ENCODE data around the gene PSMB5. TPM values are rescaled to one million over a fixed set of nuclear protein-coding genes. Genes with fewer than 3 reads are reported as not detected.

Gene PSMB5
- total RNA-seq, 1 donor from 2014 or later, result 118 TPM

DNA sequence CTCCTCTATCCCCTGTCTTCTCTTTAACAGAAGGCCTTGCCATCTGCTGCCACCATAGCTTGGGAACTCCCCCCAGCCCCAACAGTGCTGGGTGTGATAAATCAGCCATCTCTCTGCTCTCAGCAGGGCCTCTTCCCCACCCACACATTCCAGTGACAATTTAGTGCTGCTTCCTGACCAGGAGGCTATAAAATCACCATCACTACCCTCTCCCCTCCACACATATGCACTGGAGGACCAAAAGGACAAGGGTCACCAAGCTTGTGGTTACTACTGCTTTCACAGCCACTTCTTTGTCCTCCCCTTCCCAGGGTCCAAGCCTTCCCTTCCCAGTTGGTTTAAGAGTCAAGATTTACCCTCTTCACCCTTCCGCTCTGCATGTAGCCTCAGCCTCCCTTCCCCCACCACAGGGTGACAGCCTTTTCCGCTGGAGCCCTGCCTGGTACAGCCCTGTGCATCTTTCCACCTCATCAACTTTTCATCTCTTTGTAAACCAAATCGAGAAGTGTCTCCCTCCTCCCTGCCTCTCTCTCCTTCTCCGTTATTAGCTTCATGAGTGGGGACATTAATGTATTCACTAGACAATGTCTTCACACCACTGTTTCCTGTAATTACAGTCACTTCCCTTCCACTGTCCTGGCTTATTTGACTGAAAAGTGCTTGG lies 9.4 kb downstream of the PSMB5 start:
- H3K36me3 ChIP-seq, result peaks cover 45% of the 10 kb centered on the region
- TF ChIP-seq CTCF (IDR thresholded peaks at IDR 0.05; ENCODE audit: borderline replicate concordance), result no peak

DNA sequence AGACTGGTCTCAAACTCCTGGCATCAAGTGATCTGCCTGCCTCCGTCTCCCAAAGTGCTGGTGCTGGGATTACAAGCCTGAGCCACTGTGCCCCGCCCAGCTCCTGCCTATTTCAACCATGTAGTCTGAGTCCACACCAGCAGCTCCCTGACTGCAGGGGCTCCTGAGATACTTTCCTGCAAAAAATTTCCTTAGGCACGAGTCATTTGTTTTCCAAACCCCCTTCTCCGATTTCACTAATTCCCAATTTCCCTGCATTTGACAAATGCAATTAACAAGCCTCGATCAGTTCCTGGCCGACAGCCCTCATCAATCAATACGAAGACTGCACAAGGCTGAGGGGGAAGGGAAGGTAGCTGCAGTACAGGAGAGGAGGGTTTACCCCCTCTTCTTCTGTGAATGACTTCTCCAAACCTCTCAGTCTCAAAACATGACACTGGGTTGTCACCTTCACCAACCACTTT lies 10.1 kb downstream of the PSMB5 start:
- TF ChIP-seq CTCF (IDR thresholded peaks at IDR 0.05; ENCODE audit: borderline replicate concordance), result no peak

More for the DNA sequence above, 9.4 kb downstream of the PSMB5 start:
- Histone ChIP-seq H3K4me1 (peaks cover 31% of the 10 kb centered on the region), H3K27me3 (ENCODE audit: low read depth) (no peaks in the 10 kb centered on the region), H3K9me3 (replicated peaks) (no peaks in the 10 kb centered on the region), H3K4me3 (no peak overlapping the region), H3K27ac (replicated peaks) (no peak overlapping the region)
- no peak for DNase-seq
- intact Hi-C loops (cut with micrococcal nuclease), result no loop called here

GRCh38 chr14:23023795-23024152 lies 10.9 kb downstream of the PSMB5 start:
- no peak for TF ChIP-seq CTCF (IDR thresholded peaks at IDR 0.05; ENCODE audit: borderline replicate concordance)

More for the DNA sequence above, 10.1 kb downstream of the PSMB5 start:
- Histone ChIP-seq H3K27ac (replicated peaks) (no peak overlapping the region), H3K36me3 (peaks cover 44% of the 10 kb centered on the region), H3K4me1 (peaks cover 31% of the 10 kb centered on the region), H3K4me3 (no peak overlapping the region), H3K27me3 (ENCODE audit: low read depth) (no peaks in the 10 kb centered on the region), H3K9me3 (replicated peaks) (no peaks in the 10 kb centered on the region)
- intact Hi-C loops (cut with micrococcal nuclease), result no loop called here
- no peak for DNase-seq

GRCh38 chr14:23023022-23023794 lies 11.5 kb downstream of the PSMB5 start:
- no peak for DNase-seq
- peaks cover 29% of the 10 kb centered on the region for H3K36me3 ChIP-seq
- no peak for TF ChIP-seq CTCF (IDR thresholded peaks at IDR 0.05; ENCODE audit: borderline replicate concordance)
- peaks cover 17% of the 10 kb centered on the region for H3K4me1 ChIP-seq
- no peaks in the 10 kb centered on the region for H3K27me3 ChIP-seq (ENCODE audit: low read depth)
- H3K27ac ChIP-seq (replicated peaks), result no peak overlapping the region
- intact Hi-C loops (cut with micrococcal nuclease), result no loop called here
- no peaks in the 10 kb centered on the region for H3K9me3 ChIP-seq (replicated peaks)
- no peak overlapping the region for H3K4me3 ChIP-seq

More at GRCh38 chr14:23023795-23024152, 10.9 kb downstream of the PSMB5 start:
- no peak overlapping the region for H3K4me3 ChIP-seq
- no peak overlapping the region for H3K27ac ChIP-seq (replicated peaks)
- no peak for DNase-seq
- no peaks in the 10 kb centered on the region for H3K9me3 ChIP-seq (replicated peaks)
- no peaks in the 10 kb centered on the region for H3K27me3 ChIP-seq (ENCODE audit: low read depth)
- peaks cover 23% of the 10 kb centered on the region for H3K4me1 ChIP-seq
- intact Hi-C loops (cut with micrococcal nuclease), result no loop called here
- peaks cover 35% of the 10 kb centered on the region for H3K36me3 ChIP-seq

- no peaks in the 10 kb centered on the region for H3K9me3 ChIP-seq (replicated peaks)
- no peak overlapping the region for H3K27ac ChIP-seq (replicated peaks)
- H3K4me1 ChIP-seq, result peaks cover 10% of the 10 kb centered on the region
- no peak for DNase-seq
- H3K4me3 ChIP-seq, result no peak overlapping the region
- TF ChIP-seq CTCF (IDR thresholded peaks at IDR 0.05; ENCODE audit: borderline replicate concordance), result no peak
- H3K27me3 ChIP-seq (ENCODE audit: low read depth), result no peaks in the 10 kb centered on the region
- intact Hi-C loops (cut with micrococcal nuclease), result no loop called here
- peaks cover 19% of the 10 kb centered on the region for H3K36me3 ChIP-seq
These were observed 12.7 kb downstream of the PSMB5 start for GRCh38 chr14:23021889-23022442.

Data from left ventricle myocardium inferior (tissue), 1 donor.